ENCODE results near the gene COP1. TPM values are rescaled to one million over a fixed set of nuclear protein-coding genes. Genes with fewer than 3 reads are reported as not detected.

COP1 gene
- total RNA-seq, 1 experiment from 2014 or later = 33.1 TPM

- Histone ChIP-seq H2AFZ (ENCODE audit: low read depth, low read length, poor library complexity, severe bottlenecking) (no peak overlapping the region), H3K9me2 (ENCODE audit: insufficient read depth) (no peaks in the 10 kb centered on the region), H3K27ac (ENCODE audit: low read depth, low read length) (no peak overlapping the region), H3K9me3 (ENCODE audit: control insufficient read depth in 1 of 2, insufficient read depth in 1 of 2, low read depth in 1 of 2, low read length in 2 of 2) (no peaks in the 10 kb centered on the region), H3K36me3 (ENCODE audit: control insufficient read depth in 1 of 2, insufficient read depth in 2 of 2, low read length in 2 of 2) (no peaks in the 10 kb centered on the region), H3K4me2 (ENCODE audit: low read length) (no peak overlapping the region), H3K27me3 (ENCODE audit: insufficient read depth, low read length) (no peaks in the 10 kb centered on the region), H3K4me3 (replicated peaks in 1 of 2; ENCODE audit: low read depth in 1 of 2, low read length in 2 of 2) (no peak overlapping the region), H4K20me1 (ENCODE audit: insufficient read depth) (no peaks in the 10 kb centered on the region; the same call in 1 of the 2 replicates), H3K4me1 (ENCODE audit: control insufficient read depth in 1 of 2, insufficient read depth in 2 of 2, low read length in 2 of 2) (peaks cover 4% of the 10 kb centered on the region in 2 experiments; a peak in 1 of 4 replicates), H3K79me2 (ENCODE audit: insufficient read depth, low read length) (no peaks in the 10 kb centered on the region), H3K9ac (ENCODE audit: low read length) (no peak overlapping the region)
- ChIA-PET RAD21 (ENCODE audit: low non-redundant PET in 1 of 2, low total read pairs in 2 of 2, uncharacterized antibody in 2 of 2, unreplicated experiment in 2 of 2) (no interaction called here), CTCF (no interaction called here), POLR2A (no interaction called here)
- DNase-seq (ENCODE audit: low read depth, low spot score) (no peak), ATAC-seq (no peak)
- BruUV-seq (replicated peaks) = no TSS peak
- intact Hi-C loops (cut with micrococcal nuclease) = no loop called here
- TF ChIP-seq EZH2phosphoT487 (IDR thresholded peaks at IDR 0.05; ENCODE audit: borderline replicate concordance) (no peak), TCF7L2 (IDR thresholded peaks at IDR 0.05; ENCODE audit: borderline replicate concordance, extremely low read depth, insufficient read depth, insufficient read length) (no peak), RAD21 (IDR thresholded peaks at IDR 0.05; ENCODE audit: low read depth) (no peak), YY1 (IDR thresholded peaks at IDR 0.05; ENCODE audit: extremely low read depth, insufficient replicate concordance, low read depth, low read length) (no peak), ZBTB33 (IDR thresholded peaks at IDR 0.05; ENCODE audit: extremely low read depth, insufficient replicate concordance, low read length) (no peak), POLR2A (IDR thresholded peaks at IDR 0.05; ENCODE audit: borderline replicate concordance, extremely low read depth, insufficient read depth, insufficient read length) (no peak), MAX (IDR thresholded peaks at IDR 0.05) (no peak), EGR1 (IDR thresholded peaks at IDR 0.05; ENCODE audit: low read depth) (no peak), CBX3 (IDR thresholded peaks at IDR 0.05; ENCODE audit: low read depth) (no peak), EZH2 (IDR thresholded peaks at IDR 0.05) (no peak), SP1 (IDR thresholded peaks at IDR 0.05; ENCODE audit: low read depth) (no peak), ZNF274 (IDR thresholded peaks at IDR 0.05; ENCODE audit: low read depth, low read length) (no peak), SRF (IDR thresholded peaks at IDR 0.05; ENCODE audit: low read depth) (no peak), FOSL1 (IDR thresholded peaks at IDR 0.05; ENCODE audit: low read depth) (no peak), CTCF (IDR thresholded peaks at IDR 0.05 in 2 of 3, conservative IDR thresholded peaks at IDR 0.05 in 1 of 3; ENCODE audit: borderline replicate concordance in 1 of 3, insufficient read depth in 1 of 3, low read depth in 2 of 3, low read length in 2 of 3) (no peak), CEBPB (IDR thresholded peaks at IDR 0.05; ENCODE audit: low read depth) (no peak), ZFX (IDR thresholded peaks at IDR 0.05) (no peak)
Observed at GRCh38 chr1:176029609-176030008, 177.5 kb downstream of the COP1 start.

All from HCT116 (cell line).